HG02763 (cell line): ENCODE measurements around the gene GABPB1.

Source experiments
- ATAC-seq: cut with Tn5 transposase; IDR thresholded peaks from one replicate; pipeline ENCODE4 v1.9.1; 2021; ENCODE audit warnings: mild to moderate bottlenecking, moderate library complexity; ENCODE audit not compliant: unreplicated experiment

Gene GABPB1

GRCh38 chr15:50244959-50245624 is 109.9 kb downstream of the GABPB1 start:
- ATAC-seq, result no peak

GRCh38 chr15:50244153-50244552 is 110.8 kb downstream of the GABPB1 start:
- ATAC-seq, result no peak

GRCh38 chr15:50241684-50242450 is 113.1 kb downstream of the GABPB1 start:
- ATAC-seq, result no peak

GRCh38 chr15:50238255-50238654 is 116.7 kb downstream of the GABPB1 start:
- ATAC-seq, result no peak

GRCh38 chr15:50236433-50236832 is 118.6 kb downstream of the GABPB1 start:
- ATAC-seq, result no peak

- no peak for ATAC-seq
Observed at GRCh38 chr15:50235794-50236193, 119.2 kb downstream of the GABPB1 start.

- no peak for ATAC-seq
Observed at GRCh38 chr15:50234764-50235163, 120.2 kb downstream of the GABPB1 start.

- ATAC-seq, result no peak
Observed at GRCh38 chr15:50233192-50233736, 121.7 kb downstream of the GABPB1 start.

GRCh38 chr15:50232791-50233190 is 122.2 kb downstream of the GABPB1 start:
- ATAC-seq, result no peak

- ATAC-seq, result no peak
Observed at GRCh38 chr15:50231761-50232160, 123.2 kb downstream of the GABPB1 start.

- ATAC-seq, result no peak
Observed at GRCh38 chr15:50229336-50229735, 125.7 kb downstream of the GABPB1 start.

- no peak for ATAC-seq
Observed at GRCh38 chr15:50228866-50229265, 126.1 kb downstream of the GABPB1 start.

GRCh38 chr15:50227076-50227475 is 127.9 kb downstream of the GABPB1 start:
- ATAC-seq, result no peak

GRCh38 chr15:50225938-50226337 is 129.1 kb downstream of the GABPB1 start:
- no peak for ATAC-seq
